ENCODE data around the gene ARHGAP26. TPM values are rescaled to one million over a fixed set of nuclear protein-coding genes. Genes with fewer than 3 reads are reported as not detected.

Gene ARHGAP26
- total RNA-seq, 1 donor from 2014 or later, result 20.0 TPM

GRCh38 chr5:143011585-143011984, 241.4 kb downstream of the ARHGAP26 start:
- H3K27me3 Mint-ChIP-seq (ENCODE audit: insufficient read depth), result no peaks in the 10 kb centered on the region
- H3K4me1 Mint-ChIP-seq (ENCODE audit: low read depth), result peaks cover 77% of the 10 kb centered on the region
- H3K4me3 Mint-ChIP-seq, result no peak overlapping the region
- no peak for DNase-seq (ENCODE audit: low spot score)
- no peak overlapping the region for H3K27ac Mint-ChIP-seq
- H3K9me3 Mint-ChIP-seq, result no peaks in the 10 kb centered on the region
- H3K36me3 Mint-ChIP-seq (ENCODE audit: low read depth), result peaks cover 10% of the 10 kb centered on the region
- intact Hi-C loops (cut with micrococcal nuclease), result no loop called here

- Mint-ChIP-seq H3K4me1 (ENCODE audit: low read depth) (peaks cover 78% of the 10 kb centered on the region), H3K36me3 (ENCODE audit: low read depth) (peaks cover 18% of the 10 kb centered on the region), H3K9me3 (peaks cover 5% of the 10 kb centered on the region), H3K4me3 (no peak overlapping the region), H3K27ac (no peak overlapping the region), H3K27me3 (ENCODE audit: insufficient read depth) (no peaks in the 10 kb centered on the region)
- DNase-seq (ENCODE audit: low spot score), result no peak
- intact Hi-C loops (cut with micrococcal nuclease), result no loop called here
Observed at GRCh38 chr5:143013176-143013891, 243.2 kb downstream of the ARHGAP26 start.

GRCh38 chr5:143014017-143014651, 244.0 kb downstream of the ARHGAP26 start:
- H3K4me1 Mint-ChIP-seq (ENCODE audit: low read depth), result peaks cover 74% of the 10 kb centered on the region
- peaks cover 7% of the 10 kb centered on the region for H3K9me3 Mint-ChIP-seq
- no peak overlapping the region for H3K27ac Mint-ChIP-seq
- H3K27me3 Mint-ChIP-seq (ENCODE audit: insufficient read depth), result no peaks in the 10 kb centered on the region
- peaks cover 20% of the 10 kb centered on the region for H3K36me3 Mint-ChIP-seq (ENCODE audit: low read depth)
- intact Hi-C loops (cut with micrococcal nuclease), result loop anchor here (1.0 kb wide), 1 partner anchor 16 kb away; no protein-coding TSS in a partner anchor
- H3K4me3 Mint-ChIP-seq, result no peak overlapping the region
- DNase-seq (ENCODE audit: low spot score), result no peak

GRCh38 chr5:143016777-143017516, 246.8 kb downstream of the ARHGAP26 start:
- Mint-ChIP-seq H3K9me3 (peaks cover 7% of the 10 kb centered on the region), H3K36me3 (ENCODE audit: low read depth) (peaks cover 26% of the 10 kb centered on the region), H3K4me1 (ENCODE audit: low read depth) (peaks cover 66% of the 10 kb centered on the region), H3K27ac (no peak overlapping the region), H3K27me3 (ENCODE audit: insufficient read depth) (peaks cover 4% of the 10 kb centered on the region), H3K4me3 (no peak overlapping the region)
- DNase-seq (ENCODE audit: low spot score), result no peak
- intact Hi-C loops (cut with micrococcal nuclease), result no loop called here

DNA sequence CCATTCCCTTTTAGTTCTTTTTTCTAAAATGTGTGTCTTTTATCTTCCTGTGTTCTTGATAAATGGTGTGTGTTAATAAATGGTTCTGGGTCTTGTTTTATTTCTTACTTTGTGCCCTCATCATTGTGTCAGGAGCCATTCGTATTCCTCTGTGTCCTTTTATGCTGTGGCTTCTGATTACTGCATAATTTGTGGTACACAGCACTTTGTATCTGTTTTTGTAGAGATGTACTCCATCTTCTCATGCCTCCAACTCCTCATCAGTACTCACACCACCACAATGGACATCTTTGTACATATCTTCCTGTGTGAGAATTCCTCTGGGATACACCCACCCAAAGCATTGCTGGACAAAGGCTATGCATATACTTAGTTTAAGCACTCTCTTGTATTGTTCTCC, 247.4 kb downstream of the ARHGAP26 start:
- Mint-ChIP-seq H3K4me3 (no peak overlapping the region), H3K27ac (no peak overlapping the region), H3K9me3 (peaks cover 7% of the 10 kb centered on the region), H3K4me1 (ENCODE audit: low read depth) (peaks cover 66% of the 10 kb centered on the region), H3K27me3 (ENCODE audit: insufficient read depth) (peaks cover 4% of the 10 kb centered on the region), H3K36me3 (ENCODE audit: low read depth) (peaks cover 26% of the 10 kb centered on the region)
- DNase-seq (ENCODE audit: low spot score), result no peak
- intact Hi-C loops (cut with micrococcal nuclease), result no loop called here

DNA sequence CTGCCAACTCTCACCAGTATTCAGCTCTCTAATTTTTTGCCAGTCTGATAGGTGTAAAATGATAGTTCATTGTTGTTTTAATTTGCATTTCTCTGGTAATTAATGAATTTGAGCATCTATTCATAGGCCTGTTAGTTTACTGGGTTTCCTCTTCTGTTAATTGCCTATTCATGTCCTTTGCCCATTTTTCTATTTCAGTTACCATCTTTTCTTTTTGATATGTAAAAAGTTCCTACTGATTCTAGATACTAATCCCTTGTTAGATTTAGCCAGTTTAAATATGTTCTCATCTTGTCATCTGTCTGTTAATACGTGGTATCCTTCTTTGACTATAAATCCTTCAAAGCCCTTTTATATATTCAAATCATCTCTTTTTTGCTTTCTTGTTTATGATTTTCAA, 247.8 kb downstream of the ARHGAP26 start:
- no peak overlapping the region for H3K4me3 Mint-ChIP-seq
- H3K36me3 Mint-ChIP-seq (ENCODE audit: low read depth), result peaks cover 26% of the 10 kb centered on the region
- H3K9me3 Mint-ChIP-seq, result peaks cover 7% of the 10 kb centered on the region
- H3K4me1 Mint-ChIP-seq (ENCODE audit: low read depth), result peaks cover 71% of the 10 kb centered on the region
- no peak overlapping the region for H3K27ac Mint-ChIP-seq
- no peak for DNase-seq (ENCODE audit: low spot score)
- intact Hi-C loops (cut with micrococcal nuclease), result no loop called here
- peaks cover 4% of the 10 kb centered on the region for H3K27me3 Mint-ChIP-seq (ENCODE audit: insufficient read depth)

- H3K4me3 Mint-ChIP-seq, result no peak overlapping the region
- H3K4me1 Mint-ChIP-seq (ENCODE audit: low read depth), result peaks cover 79% of the 10 kb centered on the region
- intact Hi-C loops (cut with micrococcal nuclease), result loop anchor here (1.0 kb wide), 1 partner anchor 10 kb away; no protein-coding TSS in a partner anchor
- H3K27ac Mint-ChIP-seq, result no peak overlapping the region
- DNase-seq (ENCODE audit: low spot score), result no peak
- H3K36me3 Mint-ChIP-seq (ENCODE audit: low read depth), result peaks cover 21% of the 10 kb centered on the region
- peaks cover 7% of the 10 kb centered on the region for H3K9me3 Mint-ChIP-seq
- H3K27me3 Mint-ChIP-seq (ENCODE audit: insufficient read depth), result peaks cover 4% of the 10 kb centered on the region
Observed at GRCh38 chr5:143019157-143019556, 249.0 kb downstream of the ARHGAP26 start.

- no peak for DNase-seq (ENCODE audit: low spot score)
- H3K4me1 Mint-ChIP-seq (ENCODE audit: low read depth), result peaks cover 79% of the 10 kb centered on the region
- H3K36me3 Mint-ChIP-seq (ENCODE audit: low read depth), result peaks cover 16% of the 10 kb centered on the region
- no peak overlapping the region for H3K4me3 Mint-ChIP-seq
- peak overlapping the region; percentile 76 for H3K27ac Mint-ChIP-seq
- intact Hi-C loops (cut with micrococcal nuclease), result loop anchor here (1.0 to 5.0 kb wide), 4 partner anchors 11 to 382 kb away; partner anchors contain the start of gene NR3C1
- peaks cover 7% of the 10 kb centered on the region for H3K9me3 Mint-ChIP-seq
- peaks cover 4% of the 10 kb centered on the region for H3K27me3 Mint-ChIP-seq (ENCODE audit: insufficient read depth)
Observed at GRCh38 chr5:143019614-143020515, 249.7 kb downstream of the ARHGAP26 start.

- Mint-ChIP-seq H3K9me3 (peaks cover 7% of the 10 kb centered on the region), H3K4me3 (no peak overlapping the region), H3K4me1 (ENCODE audit: low read depth) (peaks cover 80% of the 10 kb centered on the region), H3K27me3 (ENCODE audit: insufficient read depth) (peaks cover 4% of the 10 kb centered on the region), H3K27ac (no peak overlapping the region), H3K36me3 (ENCODE audit: low read depth) (peaks cover 22% of the 10 kb centered on the region)
- intact Hi-C loops (cut with micrococcal nuclease), result loop anchor here (5.0 kb wide), 3 partner anchors 81 to 381 kb away; partner anchors contain the start of gene NR3C1
- no peak for DNase-seq (ENCODE audit: low spot score)
Observed at GRCh38 chr5:143021595-143021994, 251.4 kb downstream of the ARHGAP26 start.

DNA sequence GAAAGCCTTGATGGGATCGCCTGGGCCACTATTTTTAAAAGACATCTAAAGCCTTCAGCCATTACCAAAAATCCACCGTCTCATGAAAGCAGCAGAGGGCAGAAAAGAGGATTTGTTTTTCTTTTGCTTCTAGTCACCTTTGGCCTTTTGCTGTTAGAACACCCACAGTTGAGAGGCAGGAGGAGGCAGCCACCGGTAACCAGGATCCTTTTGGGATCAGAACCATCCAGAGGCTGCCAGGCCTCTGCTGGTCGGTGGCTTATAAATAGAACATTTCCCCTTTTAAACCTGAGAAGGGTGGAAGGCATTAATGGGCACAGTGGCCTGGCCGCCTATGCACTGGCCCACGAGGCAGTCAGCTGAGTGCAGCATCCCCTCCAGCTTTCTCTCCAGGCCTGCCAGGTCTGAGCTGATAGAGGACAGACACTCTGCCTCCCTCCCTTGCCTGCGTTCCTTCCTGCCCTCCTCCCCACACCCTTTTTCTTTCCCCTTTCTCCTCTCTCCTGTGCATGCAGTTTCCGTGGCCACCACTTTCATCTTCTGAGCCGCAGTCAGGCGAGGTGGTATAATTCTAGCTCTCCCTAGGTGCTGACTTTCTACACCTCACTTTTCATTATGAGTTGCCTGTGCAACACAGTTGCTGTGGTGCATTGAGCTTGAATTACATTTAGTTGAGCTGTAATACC, 253.4 kb downstream of the ARHGAP26 start:
- peak overlapping the region; percentile 4 for H3K4me3 Mint-ChIP-seq
- peaks cover 4% of the 10 kb centered on the region for H3K27me3 Mint-ChIP-seq (ENCODE audit: insufficient read depth)
- intact Hi-C loops (cut with micrococcal nuclease), result loop anchor here (1.0 to 5.0 kb wide), 6 partner anchors 14 to 379 kb away; partner anchors contain the start of gene NR3C1
- H3K27ac Mint-ChIP-seq, result peak overlapping the region; percentile 45
- peaks cover 67% of the 10 kb centered on the region for H3K4me1 Mint-ChIP-seq (ENCODE audit: low read depth)
- H3K9me3 Mint-ChIP-seq, result no peaks in the 10 kb centered on the region
- DNase-seq (ENCODE audit: low spot score), result peak; percentile 50
- H3K36me3 Mint-ChIP-seq (ENCODE audit: low read depth), result peaks cover 21% of the 10 kb centered on the region

DNA sequence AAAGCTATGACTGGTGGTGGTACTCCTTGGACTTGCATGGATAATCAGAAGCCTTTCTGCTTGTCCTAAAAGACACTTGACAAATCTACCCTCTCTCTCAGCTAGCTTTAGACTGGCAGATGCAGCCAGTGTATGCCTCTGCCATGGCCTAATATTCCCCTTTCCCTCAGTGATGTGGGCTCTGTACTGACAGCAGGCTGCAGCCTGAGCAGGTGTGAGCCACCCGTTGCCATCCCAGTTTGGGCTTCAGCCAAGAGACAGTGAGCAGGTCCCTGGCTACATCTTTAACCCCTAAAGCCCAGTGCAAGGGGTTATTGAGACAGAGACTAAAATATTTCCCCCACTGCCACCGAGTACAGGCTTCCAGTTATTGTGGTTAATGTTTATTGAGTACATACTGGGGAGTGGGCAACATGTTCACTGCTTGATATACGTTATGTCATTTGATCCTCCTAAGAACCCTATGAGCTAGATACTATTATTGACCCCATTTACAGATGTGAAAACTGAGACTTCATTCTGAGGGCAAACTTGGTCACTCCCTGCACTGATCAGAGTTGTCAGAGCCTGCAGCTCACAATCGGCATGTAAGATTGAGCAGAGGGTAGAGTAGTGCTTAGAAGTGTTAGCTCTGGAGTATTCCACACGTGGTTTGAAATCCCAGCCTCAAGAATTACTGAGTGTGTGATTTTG, 254.2 kb downstream of the ARHGAP26 start:
- H3K36me3 Mint-ChIP-seq (ENCODE audit: low read depth), result peaks cover 19% of the 10 kb centered on the region
- peaks cover 63% of the 10 kb centered on the region for H3K4me1 Mint-ChIP-seq (ENCODE audit: low read depth)
- no peak overlapping the region for H3K4me3 Mint-ChIP-seq
- no peaks in the 10 kb centered on the region for H3K9me3 Mint-ChIP-seq
- peaks cover 4% of the 10 kb centered on the region for H3K27me3 Mint-ChIP-seq (ENCODE audit: insufficient read depth)
- no peak overlapping the region for H3K27ac Mint-ChIP-seq
- no peak for DNase-seq (ENCODE audit: low spot score)
- intact Hi-C loops (cut with micrococcal nuclease), result loop anchor here (1.0 to 5.0 kb wide), 4 partner anchors 32 to 378 kb away; partner anchors contain the start of gene NR3C1

Measured in activated T-helper 1 cell treated with anti-CD3 and anti-CD28 coated beads, Interleukin-12 subunit alpha, Interleukin-12 subunit beta, Interleukin-2, Interleukin-4 antibody, amounts not matched to agents 30 ng/mL and 10 ng/mL and 1 ng/mL, durations not matched to agents 14 hours and 24 hours and 36 hours (primary cell).